HEK293T (cell line): Measurements from ENCODE around the gene ANXA7.

Experiments
- ARNT ChIP-seq: fragments of 450-650 bp; IDR thresholded peaks from 2 replicates; pipeline ENCODE4 v1.6.1; 2017; ENCODE audit warnings: mild to moderate bottlenecking
- HDGF ChIP-seq: fragments of 450-650 bp; IDR thresholded peaks from 2 replicates; pipeline ENCODE4 v1.6.1; 2017; ENCODE audit warnings: antibody characterized with exemption, borderline replicate concordance
- NFRKB ChIP-seq: fragments of 450-650 bp; IDR thresholded peaks from 2 replicates; pipeline ENCODE4 v1.6.1; 2016; ENCODE audit warnings: mild to moderate bottlenecking, moderate library complexity
- TARDBP ChIP-seq: fragments of 450-650 bp; IDR thresholded peaks from 2 replicates; pipeline ENCODE4 v1.6.1; 2016

DNA sequence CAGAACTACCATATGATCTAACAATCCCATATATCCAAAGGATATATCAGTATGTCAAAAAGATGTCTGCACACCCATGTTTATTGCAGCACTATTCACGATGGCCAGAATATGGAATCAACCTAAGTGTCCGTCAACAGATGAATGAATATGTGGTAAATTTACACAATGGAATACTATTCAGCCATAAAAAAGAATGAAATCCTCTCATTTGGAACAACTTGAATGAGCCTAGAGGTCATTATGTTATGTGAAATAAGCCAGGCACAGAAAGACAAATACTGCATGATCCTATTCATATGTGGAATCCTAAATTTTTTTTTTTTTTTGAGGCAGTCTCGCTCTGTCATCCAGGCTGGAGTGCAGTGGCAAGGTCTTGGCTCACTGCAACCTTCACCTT is 48.9 kb downstream of the ANXA7 start:
- no peak for TF ChIP-seq TARDBP
- no peak for TF ChIP-seq ARNT
- no peak for TF ChIP-seq NFRKB
- no peak for TF ChIP-seq HDGF
